ENCODE measurements around the gene RHD. TPM values are rescaled to one million over a fixed set of nuclear protein-coding genes. Genes with fewer than 3 reads are reported as not detected.

RHD gene
- total RNA-seq, 1 experiment from 2014 or later: not detected

GRCh38 chr1:25253911-25254310 lies 18.4 kb upstream of the RHD start:
- POLR2A ChIA-PET: no interaction called here
- ATAC-seq (peak; percentile 86), DNase-seq (ENCODE audit: low spot score) (no peak)
- Mint-ChIP-seq H3K27me3 (ENCODE audit: low read depth) (no peaks in the 10 kb centered on the region), H3K36me3 (no peaks in the 10 kb centered on the region), H3K4me3 (no peak overlapping the region), H3K4me1 (peaks cover 18% of the 10 kb centered on the region), H3K27ac (no peak overlapping the region), H3K9me3 (no peaks in the 10 kb centered on the region)
- peak; percentile 92 for TF ChIP-seq ZNF317 (CRISPR knock-in tag; IDR thresholded peaks at IDR 0.05; ENCODE audit: borderline replicate concordance, low read depth)
- TF ChIP-seq FOXK1 (CRISPR knock-in tag; IDR thresholded peaks at IDR 0.05): no peak
- TF ChIP-seq CREB1 (CRISPR knock-in tag; IDR thresholded peaks at IDR 0.05): no peak
- CTCF ChIA-PET: interaction anchor here (1.2 kb wide), 1 partner anchor 14 kb away, joined by 3 read pairs; no protein-coding TSS in a partner anchor

GRCh38 chr1:25255706-25256577 lies 16.4 kb upstream of the RHD start:
- TF ChIP-seq CREM (CRISPR knock-in tag; IDR thresholded peaks at IDR 0.05) (no peak), ZNF416 (CRISPR knock-in tag; IDR thresholded peaks at IDR 0.05) (no peak), NFATC4 (CRISPR knock-in tag; IDR thresholded peaks at IDR 0.05) (no peak), SOX15 (CRISPR knock-in tag; IDR thresholded peaks at IDR 0.05) (no peak), RORB (CRISPR knock-in tag; IDR thresholded peaks at IDR 0.05) (no peak), ZNF532 (CRISPR knock-in tag; IDR thresholded peaks at IDR 0.05; ENCODE audit: borderline replicate concordance) (no peak), PRDM15 (CRISPR knock-in tag; IDR thresholded peaks at IDR 0.05) (no peak)
- Mint-ChIP-seq H3K27ac (peak overlapping the region; percentile 63; the same call in 1 of the 2 replicates), H3K9me3 (no peaks in the 10 kb centered on the region), H3K4me1 (peaks cover 18% of the 10 kb centered on the region), H3K36me3 (no peaks in the 10 kb centered on the region), H3K27me3 (ENCODE audit: low read depth) (no peaks in the 10 kb centered on the region), H3K4me3 (no peak overlapping the region)
- CTCF ChIA-PET: interaction anchor here (0.9 to 1.1 kb wide), 2 partner anchors 8 to 12 kb away, joined by 3 to 10 read pairs; partner anchors contain the start of gene RSRP1
- POLR2A ChIA-PET: interaction anchor here (1.5 kb wide), 1 partner anchor 8 kb away, joined by 6 read pairs; the partner anchor contains the start of gene RSRP1
- no peak; the same call in 1 of the 2 replicates for ATAC-seq
- no peak for DNase-seq (ENCODE audit: low spot score)

GRCh38 chr1:25256578-25256965 lies 15.7 kb upstream of the RHD start:
- Mint-ChIP-seq H3K27me3 (ENCODE audit: low read depth) (no peaks in the 10 kb centered on the region), H3K27ac (no peak overlapping the region), H3K9me3 (no peaks in the 10 kb centered on the region), H3K36me3 (no peaks in the 10 kb centered on the region), H3K4me3 (no peak overlapping the region), H3K4me1 (peaks cover 18% of the 10 kb centered on the region)
- DNase-seq (ENCODE audit: low spot score): no peak
- ChIA-PET CTCF (interaction anchor here (1.1 kb wide), 1 partner anchor 9 kb away, joined by 10 read pairs; the partner anchor contains the start of gene RSRP1), POLR2A (interaction anchor here (1.5 kb wide), 1 partner anchor 9 kb away, joined by 6 read pairs; the partner anchor contains the start of gene RSRP1)
- no peak for TF ChIP-seq NR2C2 (CRISPR knock-in tag; IDR thresholded peaks at IDR 0.05)
- no peak for TF ChIP-seq CREB1 (CRISPR knock-in tag; IDR thresholded peaks at IDR 0.05)
- TF ChIP-seq ATF6 (CRISPR knock-in tag; IDR thresholded peaks at IDR 0.05): no peak
- TF ChIP-seq MXD4 (CRISPR knock-in tag; IDR thresholded peaks at IDR 0.05; ENCODE audit: borderline replicate concordance): no peak
- TF ChIP-seq PRRX2 (CRISPR knock-in tag; IDR thresholded peaks at IDR 0.05): no peak
- ATAC-seq: no peak

All from WTC11 (cell line).